ENCODE data around the gene NYNRIN.
A peak's percentile ranks its signal among the peaks of the same experiment; 100 is the strongest.

The NYNRIN gene

DNA sequence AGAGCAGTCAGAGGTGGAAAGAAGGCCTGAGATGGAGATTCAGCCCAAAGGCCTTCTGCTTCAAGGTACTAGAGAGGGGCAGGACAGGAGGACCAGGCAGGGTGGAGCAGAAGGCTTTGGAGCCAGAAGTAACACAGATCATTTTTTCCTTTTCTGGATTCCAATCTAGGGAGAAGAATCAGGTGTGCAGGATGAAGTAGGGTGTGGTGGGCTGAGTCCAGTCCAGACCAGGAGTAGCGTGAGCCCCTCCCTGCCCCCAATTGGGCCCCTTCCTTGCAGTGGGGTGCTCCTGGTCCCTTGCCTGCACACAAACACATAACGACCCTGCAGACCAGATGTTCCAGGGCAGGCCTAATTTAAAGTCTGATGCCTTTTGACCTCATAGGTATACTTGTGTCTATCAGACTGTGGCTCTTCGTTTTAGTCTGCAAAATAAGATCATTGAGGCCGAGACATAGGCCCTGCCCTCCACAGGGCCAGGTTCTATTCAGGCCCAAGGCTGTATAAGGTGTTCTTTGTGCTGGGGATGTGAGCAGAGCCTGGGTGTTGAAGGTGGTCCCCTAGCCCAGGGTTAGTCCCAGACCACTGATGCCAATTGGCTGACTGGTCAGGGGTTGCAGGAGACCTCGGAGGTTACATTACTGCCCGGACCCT lies 1.0 kb upstream of the NYNRIN start:
- H3K9ac ChIP-seq (ENCODE audit: low read depth, low read length): no peak overlapping the region
- H3K9me3 ChIP-seq (replicated peaks; ENCODE audit: low read length): no peaks in the 10 kb centered on the region
- H3K4me3 ChIP-seq (ENCODE audit: low read length): no peak overlapping the region
- H3K4me1 ChIP-seq (ENCODE audit: control insufficient read depth, insufficient read depth, low read length): peaks cover 8% of the 10 kb centered on the region
- H3K4me2 ChIP-seq (ENCODE audit: low read length): no peak overlapping the region
- H3K27me3 ChIP-seq (ENCODE audit: control insufficient read depth, insufficient read depth, low read length): peaks cover 16% of the 10 kb centered on the region
- H3K36me3 ChIP-seq (ENCODE audit: insufficient read depth, low read length): no peaks in the 10 kb centered on the region

DNA sequence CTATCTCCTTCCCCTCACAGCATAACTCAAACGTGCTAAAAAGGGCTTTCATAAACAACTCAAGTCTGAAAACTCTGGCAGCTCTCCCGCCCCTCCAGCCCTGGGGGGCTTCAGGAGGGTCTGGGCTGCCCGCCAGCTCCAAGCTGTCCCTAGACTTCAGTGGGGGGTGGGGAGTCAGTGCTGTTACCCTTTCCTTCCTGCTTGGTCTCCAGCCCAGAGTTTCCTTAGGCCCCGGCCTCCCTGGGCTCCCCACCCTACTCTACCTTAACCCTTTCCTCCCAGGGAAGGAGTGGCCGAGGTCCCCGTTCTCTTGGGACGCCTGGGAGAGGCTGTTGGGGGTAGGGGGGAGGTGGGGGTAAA lies 530 bp upstream of the NYNRIN start:
- H3K27me3 ChIP-seq (ENCODE audit: control insufficient read depth, insufficient read depth, low read length): peaks cover 16% of the 10 kb centered on the region
- no peaks in the 10 kb centered on the region for H3K9me3 ChIP-seq (replicated peaks; ENCODE audit: low read length)
- H3K4me1 ChIP-seq (ENCODE audit: control insufficient read depth, insufficient read depth, low read length): peaks cover 10% of the 10 kb centered on the region
- H3K9ac ChIP-seq (ENCODE audit: low read depth, low read length): no peak overlapping the region
- H3K4me2 ChIP-seq (ENCODE audit: low read length): no peak overlapping the region
- H3K36me3 ChIP-seq (ENCODE audit: insufficient read depth, low read length): no peaks in the 10 kb centered on the region
- H3K4me3 ChIP-seq (ENCODE audit: low read length): no peak overlapping the region

DNA sequence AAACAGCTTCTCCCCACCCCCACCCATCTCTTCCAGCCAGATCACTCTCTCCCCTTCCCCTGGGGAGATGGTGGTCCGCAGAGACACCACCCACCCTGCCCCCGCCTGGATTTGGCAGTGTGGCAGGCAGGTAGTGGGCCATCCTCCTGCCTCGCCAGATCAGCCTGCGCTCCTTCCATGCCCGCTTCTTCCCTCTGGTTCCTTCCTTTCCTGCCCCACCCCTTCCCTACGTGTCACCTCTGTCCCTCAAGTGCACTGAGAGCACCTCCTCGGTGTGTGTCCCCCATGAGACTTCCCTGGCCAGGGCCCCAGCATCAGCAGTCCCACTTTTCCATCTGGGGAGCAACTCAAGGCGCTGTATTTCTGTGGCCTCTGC lies 632 bp downstream of the NYNRIN start:
- Histone ChIP-seq H3K27me3 (ENCODE audit: control insufficient read depth, insufficient read depth, low read length) (peaks cover 16% of the 10 kb centered on the region), H3K9me3 (replicated peaks; ENCODE audit: low read length) (no peaks in the 10 kb centered on the region), H3K9ac (ENCODE audit: low read depth, low read length) (peak overlapping the region; percentile 14), H3K4me3 (ENCODE audit: low read length) (peak overlapping the region; percentile 65), H3K4me1 (ENCODE audit: control insufficient read depth, insufficient read depth, low read length) (peaks cover 18% of the 10 kb centered on the region), H3K36me3 (ENCODE audit: insufficient read depth, low read length) (no peaks in the 10 kb centered on the region), H3K4me2 (ENCODE audit: low read length) (peak overlapping the region; percentile 87)

GRCh38 chr14:24399999-24400718 lies 1.4 kb downstream of the NYNRIN start:
- Histone ChIP-seq H3K4me1 (ENCODE audit: control insufficient read depth, insufficient read depth, low read length) (peaks cover 18% of the 10 kb centered on the region), H3K9me3 (replicated peaks; ENCODE audit: low read length) (no peaks in the 10 kb centered on the region), H3K27me3 (ENCODE audit: control insufficient read depth, insufficient read depth, low read length) (peaks cover 11% of the 10 kb centered on the region), H3K4me2 (ENCODE audit: low read length) (no peak overlapping the region), H3K4me3 (ENCODE audit: low read length) (no peak overlapping the region), H3K9ac (ENCODE audit: low read depth, low read length) (no peak overlapping the region), H3K36me3 (ENCODE audit: insufficient read depth, low read length) (no peaks in the 10 kb centered on the region)

DNA sequence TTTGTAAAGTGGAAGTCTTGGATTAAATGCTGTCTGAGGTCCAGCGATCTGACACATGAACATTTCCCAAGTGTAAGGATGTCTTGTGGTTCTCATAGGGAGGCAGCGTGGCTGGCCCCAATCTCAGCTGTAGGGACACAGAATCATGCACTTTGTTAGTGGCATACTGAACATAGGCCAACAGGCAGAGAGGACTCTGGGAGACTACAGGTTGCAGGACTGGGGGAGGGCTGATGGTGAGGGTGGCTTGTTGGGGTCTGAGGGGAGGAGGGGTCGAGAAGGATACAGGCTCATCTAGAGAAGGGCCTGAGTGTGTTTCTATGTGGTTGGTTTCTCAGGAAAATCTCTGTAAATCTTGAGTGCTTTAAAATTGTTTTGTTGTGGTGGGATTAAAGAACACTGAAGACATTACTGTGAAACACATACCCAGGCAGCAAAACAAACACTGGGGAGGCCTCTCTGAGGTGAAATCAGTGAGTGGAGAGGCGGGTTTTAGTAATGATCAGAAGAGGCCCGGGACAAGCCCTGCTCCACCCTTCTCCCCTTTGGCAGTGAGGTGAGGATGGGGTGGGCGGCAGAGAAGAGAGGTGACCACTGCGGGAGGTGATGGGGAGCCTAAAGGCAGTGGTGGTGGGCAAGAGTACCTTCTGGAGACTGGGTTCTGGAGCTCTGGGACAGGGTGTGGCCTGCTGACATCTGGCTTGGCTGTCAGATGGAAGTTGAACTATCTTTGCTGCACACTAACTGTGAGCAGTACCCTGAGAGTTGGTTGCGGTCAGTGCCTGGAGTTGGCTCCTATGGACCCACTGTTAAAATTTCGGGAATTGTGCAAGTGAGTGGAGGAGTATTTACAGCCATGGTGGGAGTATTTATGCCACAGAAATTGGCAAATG lies 3.3 kb downstream of the NYNRIN start:
- Histone ChIP-seq H3K9ac (ENCODE audit: low read depth, low read length) (no peak overlapping the region), H3K36me3 (ENCODE audit: insufficient read depth, low read length) (no peaks in the 10 kb centered on the region), H3K4me2 (ENCODE audit: low read length) (no peak overlapping the region), H3K27me3 (ENCODE audit: control insufficient read depth, insufficient read depth, low read length) (peaks cover 11% of the 10 kb centered on the region), H3K4me1 (ENCODE audit: control insufficient read depth, insufficient read depth, low read length) (peaks cover 18% of the 10 kb centered on the region), H3K9me3 (replicated peaks; ENCODE audit: low read length) (no peaks in the 10 kb centered on the region), H3K4me3 (ENCODE audit: low read length) (no peak overlapping the region)

GRCh38 chr14:24403294-24403998 lies 4.6 kb downstream of the NYNRIN start:
- Histone ChIP-seq H3K27me3 (ENCODE audit: control insufficient read depth, insufficient read depth, low read length) (peaks cover 12% of the 10 kb centered on the region), H3K4me2 (ENCODE audit: low read length) (peak overlapping the region; percentile 33), H3K36me3 (ENCODE audit: insufficient read depth, low read length) (no peaks in the 10 kb centered on the region), H3K9me3 (replicated peaks; ENCODE audit: low read length) (no peaks in the 10 kb centered on the region), H3K9ac (ENCODE audit: low read depth, low read length) (no peak overlapping the region), H3K4me3 (ENCODE audit: low read length) (no peak overlapping the region), H3K4me1 (ENCODE audit: control insufficient read depth, insufficient read depth, low read length) (peaks cover 18% of the 10 kb centered on the region)

- H3K4me3 ChIP-seq (ENCODE audit: low read length): no peak overlapping the region
- peaks cover 14% of the 10 kb centered on the region for H3K27me3 ChIP-seq (ENCODE audit: control insufficient read depth, insufficient read depth, low read length)
- no peak overlapping the region for H3K4me2 ChIP-seq (ENCODE audit: low read length)
- no peaks in the 10 kb centered on the region for H3K9me3 ChIP-seq (replicated peaks; ENCODE audit: low read length)
- no peak overlapping the region for H3K9ac ChIP-seq (ENCODE audit: low read depth, low read length)
- peaks cover 12% of the 10 kb centered on the region for H3K4me1 ChIP-seq (ENCODE audit: control insufficient read depth, insufficient read depth, low read length)
- no peaks in the 10 kb centered on the region for H3K36me3 ChIP-seq (ENCODE audit: insufficient read depth, low read length)
Observed at GRCh38 chr14:24404814-24405213, 6.0 kb downstream of the NYNRIN start.

DNA sequence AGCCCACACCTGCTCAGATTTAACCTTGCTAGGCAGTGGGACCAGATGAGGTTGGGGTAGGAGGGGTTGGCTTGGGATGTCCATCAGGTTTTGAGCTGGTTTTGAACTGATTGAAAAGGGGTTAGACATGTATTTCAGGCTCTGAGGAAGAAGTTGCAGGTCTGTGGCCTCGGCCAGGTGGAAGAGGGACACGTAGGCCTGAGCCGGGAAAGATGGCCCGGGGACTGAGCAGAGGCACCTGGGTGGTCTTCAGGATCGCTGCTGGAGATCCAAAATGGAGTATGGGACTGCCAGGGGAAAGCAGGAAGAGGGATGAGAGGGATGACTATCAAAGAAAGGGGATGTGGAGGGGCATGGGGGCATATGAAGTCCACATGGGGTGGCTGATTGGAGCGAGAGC lies 7.6 kb downstream of the NYNRIN start:
- no peaks in the 10 kb centered on the region for H3K36me3 ChIP-seq (ENCODE audit: insufficient read depth, low read length)
- peaks cover 23% of the 10 kb centered on the region for H3K27me3 ChIP-seq (ENCODE audit: control insufficient read depth, insufficient read depth, low read length)
- no peak overlapping the region for H3K4me2 ChIP-seq (ENCODE audit: low read length)
- no peak overlapping the region for H3K9ac ChIP-seq (ENCODE audit: low read depth, low read length)
- H3K4me1 ChIP-seq (ENCODE audit: control insufficient read depth, insufficient read depth, low read length): peaks cover 12% of the 10 kb centered on the region
- no peaks in the 10 kb centered on the region for H3K9me3 ChIP-seq (replicated peaks; ENCODE audit: low read length)
- no peak overlapping the region for H3K4me3 ChIP-seq (ENCODE audit: low read length)

- no peaks in the 10 kb centered on the region for H3K36me3 ChIP-seq (ENCODE audit: insufficient read depth, low read length)
- no peak overlapping the region for H3K9ac ChIP-seq (ENCODE audit: low read depth, low read length)
- no peak overlapping the region for H3K4me3 ChIP-seq (ENCODE audit: low read length)
- no peaks in the 10 kb centered on the region for H3K9me3 ChIP-seq (replicated peaks; ENCODE audit: low read length)
- H3K27me3 ChIP-seq (ENCODE audit: control insufficient read depth, insufficient read depth, low read length): peaks cover 24% of the 10 kb centered on the region
- H3K4me2 ChIP-seq (ENCODE audit: low read length): no peak overlapping the region
- H3K4me1 ChIP-seq (ENCODE audit: control insufficient read depth, insufficient read depth, low read length): peaks cover 12% of the 10 kb centered on the region
Observed at GRCh38 chr14:24407608-24408325, 9.0 kb downstream of the NYNRIN start.

DNA sequence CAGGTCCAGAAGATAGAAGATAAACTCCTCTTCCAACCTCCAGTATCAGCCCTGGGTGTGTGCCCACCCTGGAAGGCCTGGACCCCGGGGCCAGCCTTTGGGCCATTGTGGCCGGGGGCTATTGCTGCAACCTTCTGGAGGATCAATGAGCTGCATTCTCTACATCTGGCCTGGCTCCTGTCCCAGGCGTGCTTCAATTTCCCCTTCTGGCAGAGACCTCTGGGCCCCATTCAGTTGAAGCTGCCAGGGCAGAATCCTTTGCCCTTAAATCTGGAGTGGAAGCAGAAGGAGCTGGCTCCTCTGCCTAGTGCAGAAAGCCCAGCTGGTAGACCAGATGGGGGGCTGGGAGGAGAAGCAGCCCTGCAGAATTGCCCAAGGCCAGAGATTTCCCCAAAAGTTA lies 10.0 kb downstream of the NYNRIN start:
- H3K9me3 ChIP-seq (replicated peaks; ENCODE audit: low read length): no peaks in the 10 kb centered on the region
- H3K9ac ChIP-seq (ENCODE audit: low read depth, low read length): no peak overlapping the region
- peaks cover 2% of the 10 kb centered on the region for H3K4me1 ChIP-seq (ENCODE audit: control insufficient read depth, insufficient read depth, low read length)
- peaks cover 24% of the 10 kb centered on the region for H3K27me3 ChIP-seq (ENCODE audit: control insufficient read depth, insufficient read depth, low read length)
- H3K4me2 ChIP-seq (ENCODE audit: low read length): no peak overlapping the region
- H3K36me3 ChIP-seq (ENCODE audit: insufficient read depth, low read length): no peaks in the 10 kb centered on the region
- no peak overlapping the region for H3K4me3 ChIP-seq (ENCODE audit: low read length)
